Sigmoid colon (tissue), 7 donors: Measurements from ENCODE around the gene EHMT1. TPM values are rescaled to one million over a fixed set of nuclear protein-coding genes. Genes with fewer than 3 reads are reported as not detected.
A peak's percentile ranks its signal among the peaks of the same experiment; 100 is the strongest.

ENCODE experiments used
- DNase-seq: peaks from one replicate; pipeline ENCODE4 v3.0.0-alpha.2; 2019
- H3K27ac ChIP-seq, 4 donors: fragments of 200-600 bp; sonication (generic); one replicate each; pipeline ENCODE4 v1.5.1; 2016 to 2019; ENCODE audit warnings: mild to moderate bottlenecking in 1 of 4
- H3K27me3 ChIP-seq, 3 donors: fragments of 200-600 bp; sonication (generic); one replicate each; pipeline ENCODE4 v1.5.1; 2019; ENCODE audit warnings: mild to moderate bottlenecking in 1 of 3
- H3K36me3 ChIP-seq, 4 donors: fragments of 200-600 bp; sonication (generic); one replicate each; pipeline ENCODE4 v1.5.1; 2016 to 2019
- H3K4me1 ChIP-seq, 4 donors: fragments of 200-600 bp; sonication (generic); one replicate each; pipeline ENCODE4 v1.5.1; 2017 to 2019
- H3K4me3 ChIP-seq, 4 donors: fragments of 200-600 bp; sonication (generic); one replicate each; pipeline ENCODE4 v1.5.1; 2017 to 2019; ENCODE audit warnings: mild to moderate bottlenecking in 2 of 4, moderate library complexity in 1 of 4
- H3K9me3 ChIP-seq, 4 donors: fragments of 200-600 bp in 3 of 4; sonication (generic) in 3 of 4; one replicate each; pipeline versions ENCODE4 v1.5.1 to v1.6.1; 2013 to 2019
- EP300 ChIP-seq, 4 donors: sonication (generic); formaldehyde crosslinking; IDR thresholded peaks; one replicate each; pipeline ENCODE4 v1.6.1; 2017; ENCODE audit warnings: antibody characterized with exemption in 4 of 4
- POLR2A ChIP-seq, 2 donors: fragments of 450-650 bp; IDR thresholded peaks; one replicate each; pipeline ENCODE4 v1.6.1; 2016; ENCODE audit warnings: antibody characterized with exemption in 2 of 2, mild to moderate bottlenecking in 2 of 2, moderate library complexity in 2 of 2
- POLR2AphosphoS5 ChIP-seq, 4 donors: sonication (generic); formaldehyde crosslinking; IDR thresholded peaks; one replicate each; pipeline ENCODE4 v1.6.1; 2017; ENCODE audit warnings: antibody characterized with exemption in 4 of 4
- whole genome bisulfite sequencing, 2 donors: extraction: QIAGEN DNeasy Blood & Tissue Kit; methylation state at CpG; one replicate each; pipeline ENCODE4 v1.1.7; 2013; 5-methylcytosine and 5-hydroxymethylcytosine counted together
- intact Hi-C: fragments of 100-400 bp; cut with DNase I; formaldehyde crosslinking; loops from one replicate; pipeline ENCODE4 v1.15.1; 2023
- polyA plus RNA-seq, 3 donors: library from polyadenylated mRNA; stranded (reverse); fragments of 200-250 nt; gene quantifications; one replicate each; pipeline ENCODE4 v1.2.3, GENCODE V29; 2013
- total RNA-seq, 4 donors: library from RNA; depleted of rRNA; stranded (reverse); fragments of >200 nt; gene quantifications; one replicate each; pipeline ENCODE4 v1.1.0, GENCODE V29; 2016
- TF ChIP-seq, protein P1 (sequence below), 4 experiments: fragments of 450-650 bp in 3 of 4; fragments of 200-600 bp in 1 of 4; IDR thresholded peaks; one replicate each; pipeline ENCODE4 v1.5.1; 2016 to 2019; ENCODE audit warnings: antibody characterized with exemption in 4 of 4, mild to moderate bottlenecking in 3 of 4, moderate library complexity in 2 of 4
- donor health status: healthy with polysubstance abuse.
- donor health status: Bipolar disorder and iron deficiency.
- donor health status: healthy.

Gene EHMT1
- total and polyA plus RNA-seq, 7 donors = 19.2 to 91.4 (median 60.4) TPM

DNA sequence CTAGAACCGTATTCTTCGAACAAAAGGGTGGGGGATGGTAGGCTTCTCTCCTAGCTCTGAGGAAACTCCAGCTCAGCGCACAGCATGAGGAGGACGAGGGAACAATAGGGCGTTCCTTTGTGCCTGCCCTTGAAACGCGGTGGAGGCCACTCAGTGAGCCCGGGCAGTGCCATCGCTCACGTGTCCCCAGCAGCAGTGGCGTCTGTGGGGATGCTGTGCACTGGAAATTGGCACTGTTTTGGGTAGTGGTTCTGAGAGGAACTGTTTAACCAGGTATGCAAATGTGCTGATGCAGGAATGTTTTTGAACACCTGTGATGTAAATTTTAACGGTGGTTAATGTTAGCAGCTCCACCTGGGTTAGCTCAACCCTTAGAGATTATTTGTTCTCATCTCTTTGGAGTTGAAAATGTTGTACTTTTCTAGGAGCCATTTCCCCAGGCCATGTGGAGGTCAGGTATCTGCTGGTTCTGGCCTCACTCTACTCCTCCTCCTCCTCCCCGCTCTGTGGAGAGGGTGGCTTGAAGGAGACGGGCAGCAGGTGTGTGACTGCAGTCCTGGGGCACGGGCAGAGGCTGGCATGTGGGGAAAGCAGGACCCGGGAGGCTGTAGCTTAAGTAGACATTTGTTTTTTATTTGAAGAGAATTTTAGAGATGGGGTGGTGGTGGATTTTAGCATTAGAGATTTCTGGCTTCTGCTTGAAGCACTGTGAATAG is 48.3 kb downstream of the EHMT1 start:
- WGBS, 2 donors = 69 to 85% methylated on average over 16 of the region's 16 CpGs
- Histone ChIP-seq H3K4me3 (no peak overlapping the region), H3K27ac (peak overlapping the region in 1 of 4 donors; percentile 66), H3K9me3 (no peaks in the 10 kb centered on the region), H3K27me3 (no peaks in the 10 kb centered on the region), H3K36me3 (no peaks in the 10 kb centered on the region), H3K4me1 (peaks cover 0 to 45% (median 35%) of the 10 kb centered on the region in 4 donors)
- DNase-seq = peak; percentile 30
- intact Hi-C loops = no loop called here
- TF ChIP-seq POLR2A (IDR thresholded peaks at IDR 0.05) = no peak
- TF ChIP-seq, protein P1, sequence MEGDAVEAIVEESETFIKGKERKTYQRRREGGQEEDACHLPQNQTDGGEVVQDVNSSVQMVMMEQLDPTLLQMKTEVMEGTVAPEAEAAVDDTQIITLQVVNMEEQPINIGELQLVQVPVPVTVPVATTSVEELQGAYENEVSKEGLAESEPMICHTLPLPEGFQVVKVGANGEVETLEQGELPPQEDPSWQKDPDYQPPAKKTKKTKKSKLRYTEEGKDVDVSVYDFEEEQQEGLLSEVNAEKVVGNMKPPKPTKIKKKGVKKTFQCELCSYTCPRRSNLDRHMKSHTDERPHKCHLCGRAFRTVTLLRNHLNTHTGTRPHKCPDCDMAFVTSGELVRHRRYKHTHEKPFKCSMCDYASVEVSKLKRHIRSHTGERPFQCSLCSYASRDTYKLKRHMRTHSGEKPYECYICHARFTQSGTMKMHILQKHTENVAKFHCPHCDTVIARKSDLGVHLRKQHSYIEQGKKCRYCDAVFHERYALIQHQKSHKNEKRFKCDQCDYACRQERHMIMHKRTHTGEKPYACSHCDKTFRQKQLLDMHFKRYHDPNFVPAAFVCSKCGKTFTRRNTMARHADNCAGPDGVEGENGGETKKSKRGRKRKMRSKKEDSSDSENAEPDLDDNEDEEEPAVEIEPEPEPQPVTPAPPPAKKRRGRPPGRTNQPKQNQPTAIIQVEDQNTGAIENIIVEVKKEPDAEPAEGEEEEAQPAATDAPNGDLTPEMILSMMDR (IDR thresholded peaks at IDR 0.05) = no peak
- TF ChIP-seq EP300 (IDR thresholded peaks at IDR 0.05) = no peak
- no peak for TF ChIP-seq POLR2AphosphoS5 (IDR thresholded peaks at IDR 0.05)

DNA sequence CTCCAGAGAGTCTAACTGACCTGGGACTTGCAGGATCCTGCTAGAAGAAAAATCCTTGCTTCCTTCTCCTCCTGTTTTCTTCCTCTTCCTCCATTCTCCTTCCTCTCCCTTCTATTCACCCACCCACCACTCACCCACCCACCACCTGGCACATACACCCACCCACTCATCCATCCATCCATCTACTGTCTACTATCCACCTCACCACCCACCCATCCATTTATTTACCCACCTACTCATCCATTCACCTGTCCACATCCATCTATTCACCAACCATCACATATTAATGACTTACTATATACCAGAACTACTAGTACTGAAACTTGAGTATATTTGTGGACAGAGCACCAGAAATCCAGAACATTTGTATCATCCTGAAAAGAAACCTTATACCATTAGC is 49.4 kb downstream of the EHMT1 start:
- Histone ChIP-seq H3K4me3 (no peak overlapping the region), H3K4me1 (peaks cover 0 to 48% (median 38%) of the 10 kb centered on the region in 4 donors), H3K27me3 (no peaks in the 10 kb centered on the region), H3K27ac (no peak overlapping the region), H3K36me3 (no peaks in the 10 kb centered on the region), H3K9me3 (no peaks in the 10 kb centered on the region)
- intact Hi-C loops = no loop called here
- TF ChIP-seq POLR2AphosphoS5 (IDR thresholded peaks at IDR 0.05) = no peak
- TF ChIP-seq, protein P1 (IDR thresholded peaks at IDR 0.05) = no peak
- no peak for TF ChIP-seq EP300 (IDR thresholded peaks at IDR 0.05)
- TF ChIP-seq POLR2A (IDR thresholded peaks at IDR 0.05) = no peak
- DNase-seq = no peak

DNA sequence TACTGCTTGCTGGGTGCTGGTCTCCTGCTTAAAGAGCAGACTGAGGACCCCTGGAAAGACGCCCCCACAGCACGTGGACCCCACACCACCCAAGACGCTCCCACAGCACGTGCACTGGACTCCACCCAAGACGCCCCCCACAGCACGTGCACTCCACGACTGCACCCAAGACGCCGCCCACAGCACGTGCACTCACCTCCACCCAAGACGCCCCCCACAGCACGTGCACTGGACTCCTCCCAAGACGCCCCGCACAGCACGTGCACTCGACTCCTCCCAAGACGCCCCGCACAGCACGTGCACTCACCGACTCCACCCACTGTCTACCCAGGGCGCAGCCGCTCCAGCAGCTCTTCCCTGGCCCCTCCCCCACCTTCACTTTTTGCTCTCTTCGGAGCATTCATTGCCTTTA is 50.5 kb downstream of the EHMT1 start:
- H3K36me3 ChIP-seq = no peaks in the 10 kb centered on the region
- H3K9me3 ChIP-seq = no peaks in the 10 kb centered on the region
- H3K27me3 ChIP-seq = no peaks in the 10 kb centered on the region
- H3K4me3 ChIP-seq = no peak overlapping the region
- WGBS, 2 donors = 88 to 89% methylated on average over 23 of the region's 23 CpGs
- peak; percentile 62 for DNase-seq
- intact Hi-C loops = no loop called here
- peaks cover 0 to 58% (median 48%) of the 10 kb centered on the region in 4 donors for H3K4me1 ChIP-seq
- no peak overlapping the region for H3K27ac ChIP-seq
- TF ChIP-seq POLR2AphosphoS5 (IDR thresholded peaks at IDR 0.05) (no peak), EP300 (IDR thresholded peaks at IDR 0.05) (no peak), POLR2A (IDR thresholded peaks at IDR 0.05) (no peak)
- TF ChIP-seq, protein P1 (IDR thresholded peaks at IDR 0.05) = no peak

DNA sequence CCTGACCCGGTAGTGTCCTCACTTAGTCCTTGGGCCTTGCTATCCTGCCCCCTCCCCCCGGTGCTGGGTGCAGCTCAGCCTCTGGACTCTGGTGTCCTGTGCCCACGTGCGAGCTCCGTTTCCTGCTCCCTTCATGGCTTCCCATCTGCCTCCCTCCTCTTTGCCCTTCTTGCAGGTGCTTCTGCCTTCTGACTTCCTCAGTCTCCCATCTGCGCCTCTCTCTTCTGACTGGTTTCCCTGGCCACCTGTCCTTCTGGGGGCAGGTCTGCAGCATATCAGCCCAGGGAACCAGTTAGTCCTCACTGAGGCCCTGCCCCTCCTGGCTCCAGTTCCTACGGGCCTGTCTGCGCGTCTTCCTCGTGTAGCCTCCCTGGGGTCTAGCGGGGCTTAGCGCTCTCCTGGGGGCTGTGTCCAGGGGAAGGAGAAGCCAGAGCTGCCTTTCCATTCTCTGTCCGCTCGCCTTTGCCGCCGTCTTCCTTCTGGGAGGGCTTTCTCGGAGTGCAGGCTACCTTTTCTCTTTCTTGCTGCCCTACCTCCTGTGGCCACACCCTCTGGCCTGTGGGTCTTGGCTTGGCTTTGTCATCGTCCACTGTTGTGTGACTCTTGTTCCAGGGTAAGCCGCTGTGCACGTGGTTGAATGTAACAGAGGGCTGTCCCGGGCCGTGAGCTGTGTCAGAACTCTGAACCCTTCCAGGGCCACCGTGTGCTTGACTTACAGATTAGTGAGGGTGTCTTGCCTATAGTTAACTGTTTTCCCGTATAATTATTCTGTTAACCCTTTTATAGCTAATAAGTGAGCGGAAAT is 51.8 kb downstream of the EHMT1 start:
- WGBS, 2 donors = 20 to 67% methylated on average over 25 of the region's 25 CpGs
- TF ChIP-seq POLR2AphosphoS5 (IDR thresholded peaks at IDR 0.05) (no peak), POLR2A (IDR thresholded peaks at IDR 0.05) (no peak), EP300 (IDR thresholded peaks at IDR 0.05) (no peak)
- TF ChIP-seq, protein P1 (IDR thresholded peaks at IDR 0.05) = no peak
- DNase-seq = peak; percentile 60
- no peak overlapping the region for H3K27ac ChIP-seq
- intact Hi-C loops = loop anchor here (5.0 kb wide), 1 partner anchor 72 kb away; no protein-coding TSS in a partner anchor
- no peaks in the 10 kb centered on the region for H3K36me3 ChIP-seq
- no peaks in the 10 kb centered on the region for H3K9me3 ChIP-seq
- peaks cover 0 to 56% (median 50%) of the 10 kb centered on the region in 4 donors for H3K4me1 ChIP-seq
- no peaks in the 10 kb centered on the region for H3K27me3 ChIP-seq
- no peak overlapping the region for H3K4me3 ChIP-seq
